ENCODE data around the gene SUPT3H.

DNA sequence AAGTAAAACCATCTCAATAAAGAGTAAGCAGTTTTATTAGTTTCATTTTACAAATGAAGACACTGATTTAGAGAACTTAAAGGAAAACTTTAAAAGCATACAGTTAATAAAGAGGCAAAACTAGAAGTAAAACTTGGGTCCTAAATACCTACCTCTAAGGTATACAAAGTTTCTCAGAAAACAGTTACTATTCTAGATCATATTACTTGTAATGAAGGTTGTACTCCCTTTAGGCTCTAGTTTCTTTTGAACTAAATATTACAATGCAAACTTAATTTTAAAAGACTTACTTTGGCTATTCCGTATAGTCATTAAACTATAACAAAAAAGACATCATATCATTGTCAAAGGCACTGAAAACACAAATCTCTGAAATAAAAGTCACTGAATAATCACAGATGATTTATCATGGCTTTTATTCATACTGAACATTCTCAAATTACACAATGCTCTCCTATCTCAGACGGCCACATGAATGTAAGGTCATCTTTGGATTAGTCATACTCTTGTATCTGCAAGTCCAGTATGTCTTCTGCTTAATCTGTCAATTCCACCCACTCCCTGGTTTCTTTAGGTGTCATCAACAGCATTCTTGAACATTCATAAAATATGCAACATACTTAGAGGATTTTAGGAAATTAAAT, 411.2 kb downstream of the SUPT3H start:
- TF ChIP-seq POLR2A (IDR thresholded peaks at IDR 0.05), result no peak
- no peak for TF ChIP-seq CTCF (IDR thresholded peaks at IDR 0.05)
- no peak for TF ChIP-seq POLR2AphosphoS5 (IDR thresholded peaks at IDR 0.05)

Measured in breast epithelium (tissue), 3 donors.